NAMALWA (cell line): ENCODE data around the gene ALKBH1.
"Not testable (repeated sequence)": the region's sequence is repeated elsewhere in the genome, so short reads cannot be mapped to it uniquely, and the experiment has no call there.

Source experiments
- DNase-seq: peaks from one replicate; pipeline ENCODE4 v3.0.0-alpha.2; 2015; ENCODE audit warnings: low spot score

ALKBH1 gene

DNA sequence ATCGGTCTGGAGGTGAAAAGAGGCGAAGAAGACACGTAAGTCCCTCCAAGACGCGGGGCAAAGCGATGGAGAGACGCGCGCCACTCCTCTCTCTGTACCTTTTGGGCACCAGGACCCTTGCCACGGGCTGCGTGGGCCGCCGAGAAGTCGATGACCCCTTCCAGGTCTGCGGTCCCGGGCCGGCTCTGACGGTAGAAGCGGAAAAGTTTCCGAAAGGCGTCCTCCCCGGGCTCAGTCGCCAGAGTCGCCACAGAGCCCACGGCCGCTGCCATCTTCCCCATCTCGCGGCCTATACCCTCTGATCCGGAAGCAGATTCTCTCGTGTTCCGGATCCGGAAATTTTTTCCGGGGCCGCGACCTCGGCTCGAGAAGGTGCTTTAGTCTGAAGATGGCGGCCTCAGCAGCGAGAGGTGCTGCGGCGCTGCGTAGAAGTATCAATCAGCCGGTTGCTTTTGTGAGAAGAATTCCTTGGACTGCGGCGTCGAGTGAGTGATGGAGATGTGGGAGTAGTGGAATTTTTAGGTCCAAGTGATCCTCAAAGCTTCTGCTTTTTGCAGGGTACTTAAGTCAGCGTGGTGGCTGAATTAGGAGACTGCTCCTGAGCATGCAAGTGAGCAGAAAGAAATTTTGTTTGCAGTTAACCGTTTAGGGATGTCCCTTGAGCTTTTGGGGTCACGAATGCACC lies at the start of gene ALKBH1, which contains the start of gene SLIRP:
Gene ALKBH1, minus strand, starts transcription at position 300 of the 685 bp plus-strand sequence. Its CDS starts 19 bp downstream, at position 281.
Gene SLIRP, plus strand, starts transcription at position 380 of the 685 bp plus-strand sequence. Its CDS starts 9 bp downstream, at position 389.
- peak; percentile 94 for DNase-seq

GRCh38 chr14:77752799-77753516 lies 45.1 kb upstream of the ALKBH1 start:
- DNase-seq = no peak

GRCh38 chr14:77752266-77752665 lies 44.4 kb upstream of the ALKBH1 start:
- no peak for DNase-seq

DNA sequence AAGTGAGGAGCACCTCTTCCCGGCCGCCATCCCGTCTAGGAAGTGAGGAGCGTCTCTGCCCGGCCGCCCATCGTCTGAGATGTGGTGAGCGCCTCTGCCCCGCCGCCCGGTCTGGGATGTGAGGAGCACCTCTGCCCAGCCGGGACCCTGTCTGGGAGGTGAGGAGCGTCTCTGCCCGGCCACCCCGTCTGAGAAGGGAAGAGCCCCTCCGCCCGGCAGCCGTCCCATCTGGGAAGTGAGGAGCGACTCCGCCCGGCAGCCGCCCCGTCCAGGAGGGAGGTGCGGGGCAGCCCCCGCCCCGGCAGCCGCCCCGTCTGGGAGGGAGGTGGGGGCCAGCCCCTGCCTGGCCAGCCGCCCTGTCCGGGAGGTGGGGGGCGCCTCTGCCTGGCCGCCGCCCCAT lies 39.6 kb upstream of the ALKBH1 start:
- not testable (repeated sequence) for DNase-seq

DNA sequence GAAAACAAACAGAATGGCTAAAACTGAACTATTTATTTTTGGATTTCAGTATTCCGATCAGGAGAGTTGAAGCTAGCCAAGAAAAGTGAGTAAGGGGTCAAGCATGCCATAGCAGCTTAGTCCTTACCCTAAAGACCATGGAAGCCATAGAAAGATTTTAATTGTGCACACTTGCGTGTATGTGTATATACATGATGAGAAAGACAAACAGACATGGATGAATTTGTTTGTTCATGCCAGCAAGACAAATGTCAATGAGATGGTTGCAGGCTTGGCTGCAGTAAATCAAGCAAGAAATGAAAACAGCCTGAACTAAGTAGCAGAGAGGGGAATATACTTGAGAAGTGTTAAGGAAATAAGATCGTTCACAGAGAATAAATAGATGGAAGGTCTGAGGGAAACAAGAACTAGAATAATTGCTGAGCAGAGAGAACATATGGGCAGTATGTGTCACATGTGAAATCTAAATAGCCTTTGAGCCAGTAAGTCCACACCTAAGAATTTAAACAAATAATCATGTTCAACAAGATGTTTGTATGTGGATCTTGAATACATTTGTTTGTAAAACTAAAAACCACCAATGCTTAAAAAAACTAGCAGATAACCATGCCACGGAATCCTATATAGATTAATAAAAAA lies 38.4 kb upstream of the ALKBH1 start:
- no peak for DNase-seq

DNA sequence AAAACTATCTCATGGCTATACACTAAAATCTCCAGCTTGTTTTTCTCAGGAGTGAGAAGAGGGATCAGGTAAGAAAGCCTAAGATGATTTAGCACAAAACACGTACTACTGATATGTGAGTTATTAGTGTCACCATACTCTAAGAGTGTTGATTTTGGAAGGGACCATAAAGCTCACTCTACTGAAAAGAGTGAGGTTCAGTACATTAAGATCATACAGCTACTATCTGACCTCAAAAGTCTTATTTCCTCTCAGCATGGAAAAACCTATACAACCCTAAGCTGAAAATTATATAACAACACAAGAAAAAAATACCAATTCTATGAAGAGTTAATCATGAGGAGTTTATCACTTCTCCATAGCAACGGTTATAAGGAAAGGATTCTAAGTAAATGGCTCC lies 33.6 kb upstream of the ALKBH1 start:
- DNase-seq = no peak

- no peak for DNase-seq
Measured at GRCh38 chr14:77738559-77739250, 30.9 kb upstream of the ALKBH1 start.

GRCh38 chr14:77730976-77731497 lies 23.2 kb upstream of the ALKBH1 start:
- DNase-seq = no peak

GRCh38 chr14:77722301-77722700 lies 14.5 kb upstream of the ALKBH1 start:
- DNase-seq = no peak

GRCh38 chr14:77721437-77721836 lies 13.6 kb upstream of the ALKBH1 start:
- DNase-seq = no peak

DNA sequence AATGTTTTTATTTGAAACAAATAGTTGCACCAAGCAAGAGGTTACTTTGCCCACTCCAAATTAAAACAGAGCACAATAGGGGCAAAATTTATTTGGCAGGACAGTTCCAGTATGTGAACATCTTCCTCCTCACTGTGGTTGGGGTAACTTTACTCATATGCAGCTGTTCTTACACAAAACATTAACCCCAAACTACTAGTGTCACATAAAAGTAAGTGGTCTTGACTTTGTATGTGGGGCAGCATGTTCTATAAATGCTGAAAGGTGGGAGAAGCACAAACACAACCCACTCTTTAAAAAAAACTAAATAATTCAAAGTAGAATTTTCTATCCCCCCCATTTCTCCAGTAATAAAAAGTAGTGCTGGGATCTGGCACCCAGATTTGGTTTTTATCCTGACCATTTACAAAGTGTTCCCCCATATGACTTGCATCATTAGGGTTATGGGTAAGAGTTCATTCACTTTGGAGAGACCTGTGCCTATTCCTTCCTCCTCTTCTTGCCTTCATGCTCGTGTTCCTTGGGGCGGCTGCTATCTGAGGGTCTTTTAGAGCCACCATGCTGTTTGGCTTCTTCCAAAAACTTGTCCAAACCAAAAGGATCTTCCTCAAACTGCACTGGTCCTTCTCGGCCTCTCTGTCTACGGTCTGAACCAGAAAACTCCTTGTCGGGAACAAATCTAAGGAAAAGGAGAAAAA lies 9.9 kb upstream of the ALKBH1 start:
- DNase-seq = no peak

- no peak for DNase-seq
Measured at GRCh38 chr14:77714926-77715325, 7.1 kb upstream of the ALKBH1 start.

GRCh38 chr14:77710364-77710763 lies 2.5 kb upstream of the ALKBH1 start:
- no peak for DNase-seq

GRCh38 chr14:77709412-77709811 lies 1.6 kb upstream of the ALKBH1 start:
- no peak for DNase-seq

- no peak for DNase-seq
Measured at GRCh38 chr14:77708749-77709148, 926 bp upstream of the ALKBH1 start.

- DNase-seq = peak; percentile 44
Measured at GRCh38 chr14:77707355-77707723, 484 bp downstream of the ALKBH1 start.

GRCh38 chr14:77691259-77691658 lies 16.6 kb downstream of the ALKBH1 start:
- DNase-seq = no peak

GRCh38 chr14:77682158-77682553 lies 25.7 kb downstream of the ALKBH1 start:
- DNase-seq = no peak

DNA sequence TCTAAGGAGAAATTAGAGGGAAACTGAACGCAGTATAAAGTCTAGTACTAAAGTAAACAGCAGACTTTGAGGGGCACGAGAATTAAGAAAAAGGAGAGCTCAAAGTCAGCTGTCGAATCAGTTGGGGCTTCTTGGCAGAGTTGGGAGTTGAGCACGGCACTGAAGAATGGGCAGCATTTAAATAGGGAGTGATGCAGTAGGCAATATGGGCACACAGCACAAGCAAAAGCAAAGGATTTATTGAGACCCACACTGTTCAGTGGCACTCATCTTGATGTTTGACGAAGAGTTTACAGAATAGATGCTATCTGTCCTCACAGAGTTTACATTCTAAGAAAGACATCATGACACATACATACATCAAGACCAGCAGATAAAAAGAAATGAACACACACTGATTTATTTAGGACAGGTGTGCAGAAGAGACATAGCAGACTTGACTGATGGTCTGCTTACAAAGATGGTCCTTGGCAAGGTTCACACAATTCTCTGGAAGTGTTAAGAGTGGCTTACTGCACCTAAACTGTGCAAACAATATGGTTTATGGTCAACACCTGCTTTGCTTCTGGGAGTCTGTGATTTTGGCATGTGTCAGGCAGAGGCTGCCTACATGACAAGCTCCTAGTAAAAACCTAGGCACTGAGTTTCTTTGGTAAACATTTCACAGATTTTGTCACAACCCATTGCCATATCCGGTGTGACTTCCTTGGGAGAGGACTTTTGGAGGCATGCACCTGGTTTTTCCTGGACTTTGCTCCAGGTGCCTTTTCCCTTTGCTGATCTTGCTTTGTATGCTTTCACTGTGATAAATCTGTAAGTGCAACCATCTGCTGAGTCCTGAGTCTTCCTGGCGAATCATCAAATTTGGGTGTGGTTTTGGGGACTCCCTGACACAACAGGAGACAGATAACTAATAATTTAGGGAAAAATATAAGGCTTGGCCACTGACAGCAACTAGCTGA lies 26.3 kb downstream of the ALKBH1 start:
- DNase-seq = no peak

GRCh38 chr14:77674931-77675330 lies 32.9 kb downstream of the ALKBH1 start:
- no peak for DNase-seq
